Fibroblast of skin of left biceps (primary cell): ENCODE data around the gene IRS2.

Experiments
- DNase-seq, 2 experiments: peaks; one replicate each; pipeline ENCODE4 v3.0.0-alpha.2; 2013; ENCODE audit warnings: low read depth in 2 of 2

Gene IRS2

DNA sequence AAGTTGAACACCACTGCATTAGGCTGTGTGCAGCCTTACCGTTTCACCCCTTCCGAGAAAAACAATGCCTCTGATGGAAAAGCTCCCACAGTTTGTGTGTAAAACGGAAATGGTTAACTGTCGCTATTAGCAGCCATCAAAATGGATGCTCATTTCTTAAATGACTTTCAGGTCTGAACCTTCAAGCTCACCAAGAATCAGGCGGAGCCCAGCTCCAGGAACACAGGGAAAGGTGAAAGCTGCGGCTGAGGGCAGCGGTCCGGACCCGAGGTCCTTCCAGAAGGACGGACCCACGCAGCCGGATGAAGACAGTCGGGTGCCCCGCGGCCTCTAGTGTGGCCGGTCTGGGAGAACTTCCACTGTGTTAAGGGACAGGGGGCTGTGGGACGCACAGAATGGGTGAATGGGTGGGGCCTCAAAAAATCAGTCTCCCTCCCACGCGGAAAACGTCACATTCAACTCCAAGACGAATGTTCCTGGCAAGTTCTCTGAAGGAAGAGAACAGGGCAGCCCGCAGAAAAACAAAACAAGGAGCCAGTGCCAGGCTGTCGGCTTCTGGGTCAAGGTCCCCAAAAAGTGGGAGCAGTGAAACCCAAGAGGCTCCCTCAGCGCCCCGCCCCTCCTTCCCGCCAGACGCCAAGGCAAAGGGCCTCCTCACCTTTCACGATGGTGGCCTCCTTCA is 4.9 kb downstream of the IRS2 start:
- DNase-seq, result no peak

- no peak for DNase-seq
Observed at GRCh38 chr13:109780845-109781383, 5.5 kb downstream of the IRS2 start.

DNA sequence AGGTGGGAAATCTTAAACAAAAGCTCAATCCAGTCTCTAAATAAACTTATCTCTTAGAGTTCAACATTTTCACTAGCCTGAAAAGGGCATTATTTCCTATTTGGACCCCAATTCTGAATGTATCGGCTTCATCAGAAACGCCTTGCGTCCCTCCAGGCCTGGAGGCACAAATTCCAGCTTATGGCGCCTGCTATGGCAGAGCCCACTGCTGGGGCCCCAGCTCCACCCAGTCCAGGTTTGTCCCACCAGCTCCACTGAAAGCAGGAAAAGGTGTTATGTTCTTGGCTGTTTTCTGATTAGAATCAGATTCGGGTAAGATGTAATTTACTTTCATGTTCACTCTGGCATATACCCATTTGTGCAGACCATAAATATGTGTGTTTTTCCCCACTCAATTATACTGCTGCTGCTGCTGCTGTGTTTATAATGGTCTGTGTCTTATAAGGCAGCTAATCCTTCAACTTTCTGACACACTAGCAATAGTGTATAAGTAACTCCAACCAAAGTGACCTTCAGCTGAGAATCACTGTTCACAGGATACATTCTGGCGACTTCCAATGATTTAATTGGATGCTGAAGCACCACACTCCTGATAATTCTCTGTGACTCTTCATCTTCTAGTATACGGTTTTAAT is 6.4 kb downstream of the IRS2 start:
- DNase-seq, result no peak

- DNase-seq, result no peak
Observed at GRCh38 chr13:109779074-109779473, 7.3 kb downstream of the IRS2 start.

DNA sequence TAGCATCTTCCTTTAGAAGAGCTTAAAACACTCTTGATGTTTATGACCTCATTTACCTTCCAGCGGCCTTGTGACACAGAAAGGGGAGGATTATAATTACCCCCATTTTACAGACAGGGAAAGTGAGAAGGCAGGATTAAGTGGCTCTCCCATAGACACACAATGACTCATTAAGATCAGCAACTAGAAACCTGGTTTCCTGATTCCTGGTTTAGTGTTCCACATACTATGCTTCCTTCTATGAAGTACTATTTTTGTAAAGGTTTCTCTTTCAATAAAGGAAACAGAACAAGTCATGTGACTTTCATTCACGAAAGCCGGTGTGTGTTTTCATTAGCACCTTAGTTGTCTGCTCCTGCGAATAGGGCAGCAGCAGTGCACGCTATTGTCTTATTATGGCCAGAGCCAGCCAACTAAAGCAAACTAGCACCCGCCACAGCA is 8.3 kb downstream of the IRS2 start:
- DNase-seq, result no peak

GRCh38 chr13:109776575-109776974 is 9.8 kb downstream of the IRS2 start:
- no peak for DNase-seq

DNA sequence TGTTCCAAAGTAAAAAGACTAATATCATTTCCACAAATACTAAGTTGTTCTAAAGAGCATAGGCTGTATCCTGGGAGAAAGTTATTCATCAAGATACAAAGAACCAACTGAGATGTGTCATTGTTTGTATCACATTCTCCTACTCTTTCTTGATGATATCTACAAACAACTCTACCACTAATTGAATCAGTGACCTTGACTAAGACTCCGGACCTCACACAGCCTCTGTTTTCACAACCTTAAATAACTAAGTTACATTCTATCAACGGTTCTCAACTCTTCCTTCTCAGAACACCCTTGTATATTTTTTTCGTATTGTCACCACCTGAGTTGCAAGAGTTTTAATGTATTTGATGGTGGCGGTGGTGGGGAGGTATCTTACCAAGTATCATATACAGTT is 12.6 kb downstream of the IRS2 start:
- no peak for DNase-seq

DNA sequence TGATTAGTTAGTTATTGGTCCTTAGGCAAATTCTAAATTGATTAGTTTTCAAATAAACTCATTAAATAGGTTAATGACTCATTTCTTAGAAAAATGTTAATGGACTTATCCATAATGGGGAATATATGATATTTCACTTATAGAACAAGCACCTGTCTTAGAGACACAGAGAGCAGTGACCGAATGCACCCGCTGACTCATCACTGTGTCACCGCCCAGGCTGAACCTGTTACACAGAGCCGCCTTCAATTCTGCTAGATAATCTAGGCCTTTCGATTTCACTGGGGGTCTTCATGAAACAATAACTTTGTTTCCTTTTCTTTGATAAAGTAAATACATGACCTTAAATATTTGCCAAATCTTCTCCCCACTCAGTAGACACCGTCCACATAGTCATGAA is 13.1 kb downstream of the IRS2 start:
- no peak for DNase-seq

GRCh38 chr13:109771926-109772325 is 14.5 kb downstream of the IRS2 start:
- no peak for DNase-seq

DNA sequence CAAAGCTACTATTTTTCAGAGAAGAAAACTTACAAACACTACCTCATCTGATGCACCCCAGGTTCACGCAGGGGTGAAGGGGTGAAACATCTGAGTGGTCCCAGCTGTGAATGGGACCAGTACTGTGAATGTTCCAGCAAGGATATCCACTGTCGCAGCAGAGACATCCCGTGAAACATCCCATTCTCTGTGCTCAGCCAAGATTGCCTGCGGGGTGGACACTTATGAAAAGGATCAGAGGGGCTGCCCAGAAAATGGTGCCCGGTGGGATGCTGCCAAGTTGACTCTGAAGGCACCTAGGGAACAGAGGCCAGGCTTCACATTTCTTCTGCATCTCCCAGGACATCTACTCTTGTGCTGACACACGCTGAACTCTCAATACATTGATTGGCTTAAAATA is 15.9 kb downstream of the IRS2 start:
- no peak for DNase-seq

GRCh38 chr13:109769921-109770320 is 16.5 kb downstream of the IRS2 start:
- DNase-seq, result no peak

DNA sequence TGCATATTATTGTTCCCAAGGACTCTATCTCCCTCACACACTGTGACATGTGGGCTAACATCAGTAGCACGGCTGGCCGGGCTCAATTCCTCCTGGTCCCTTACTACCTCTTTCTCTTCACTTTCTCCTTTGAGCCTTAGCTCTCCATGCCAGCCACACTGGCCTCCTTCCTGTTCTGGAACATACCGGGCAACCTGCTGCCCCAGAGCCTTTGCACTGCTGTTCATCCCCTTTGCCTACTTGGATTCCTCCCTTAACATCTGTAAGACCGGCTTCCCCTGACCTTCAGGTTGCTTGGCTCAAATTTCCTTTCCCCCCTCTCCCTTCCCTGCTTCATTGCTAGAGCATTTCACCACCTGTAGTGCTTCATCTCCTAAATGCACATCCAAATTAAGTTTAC is 17.1 kb downstream of the IRS2 start:
- DNase-seq, result no peak

DNA sequence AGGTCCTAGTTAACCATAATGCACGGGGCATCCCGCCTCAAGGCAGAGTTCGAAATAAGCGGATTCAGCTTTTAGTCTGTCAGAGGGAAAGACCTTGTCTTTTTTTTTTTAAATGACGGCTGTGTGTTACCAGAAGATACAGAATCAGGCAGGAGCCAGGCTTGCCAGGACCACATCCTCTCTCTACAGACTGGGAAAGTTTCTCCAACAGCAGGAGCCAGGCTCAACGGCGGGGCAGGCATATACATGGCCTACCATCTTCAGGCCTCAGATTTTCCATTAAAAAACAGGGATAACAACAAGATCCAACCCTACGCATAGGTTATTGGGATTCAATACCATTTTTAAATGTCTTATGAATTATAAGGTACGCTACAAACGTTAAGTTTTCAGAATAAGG is 17.8 kb downstream of the IRS2 start:
- DNase-seq, result no peak

DNA sequence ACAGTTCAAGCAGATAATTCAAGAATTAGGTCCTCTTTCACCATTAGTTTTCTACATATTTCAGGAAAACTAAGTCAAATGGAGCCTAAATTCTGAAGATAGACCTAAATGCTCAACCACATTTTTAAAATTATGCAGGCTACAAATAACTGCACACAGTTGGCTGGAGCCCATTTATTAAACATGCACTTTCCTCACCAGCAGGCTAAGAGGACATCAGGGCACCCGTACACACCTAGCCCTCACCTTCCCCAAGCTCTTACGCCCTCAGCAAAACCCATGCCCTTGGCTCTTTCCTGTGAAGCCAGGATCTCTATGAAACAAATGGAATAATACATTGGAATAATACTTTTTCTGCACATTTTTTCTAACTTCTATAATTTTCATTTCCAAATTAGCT is 18.2 kb downstream of the IRS2 start:
- DNase-seq, result no peak

GRCh38 chr13:109767023-109767422 is 19.4 kb downstream of the IRS2 start:
- DNase-seq, result no peak

DNA sequence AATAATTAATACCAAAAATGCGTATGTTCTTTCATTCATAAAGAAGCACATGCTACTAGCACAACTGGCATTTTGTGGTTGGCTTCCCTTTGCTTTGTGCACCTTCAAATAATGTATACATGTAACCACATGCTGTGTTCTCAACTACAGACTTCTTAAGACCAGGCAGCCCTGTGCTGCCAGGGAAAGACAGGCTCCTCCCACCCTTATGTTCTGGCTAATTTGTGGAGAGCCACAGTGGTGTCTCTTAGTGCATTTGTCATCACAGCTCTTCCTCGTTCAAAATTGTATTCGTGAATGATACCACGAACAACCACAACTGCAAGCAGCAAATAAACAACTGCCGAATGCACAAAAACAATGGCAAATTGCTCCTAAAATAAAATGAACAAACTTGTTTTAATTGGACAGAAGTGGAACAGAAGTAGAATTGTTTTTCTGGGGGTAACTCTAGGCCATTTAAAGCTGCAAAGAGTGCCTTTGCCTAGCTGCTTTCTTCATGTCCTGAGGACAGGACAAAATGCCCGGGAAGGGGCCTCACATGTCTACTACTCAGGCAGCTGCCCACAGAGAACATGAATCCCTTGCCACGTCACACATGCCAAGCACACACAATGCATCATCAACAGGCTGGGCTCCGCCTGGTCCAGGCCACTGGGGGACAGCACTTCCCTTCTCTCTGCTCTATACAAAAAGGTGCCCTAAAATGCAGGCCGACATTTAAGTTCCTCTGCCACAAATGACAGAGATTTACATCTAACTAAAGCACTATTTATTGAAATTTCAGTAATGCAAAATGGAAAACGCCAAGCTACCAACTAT is 21.7 kb downstream of the IRS2 start:
- DNase-seq, result no peak

DNA sequence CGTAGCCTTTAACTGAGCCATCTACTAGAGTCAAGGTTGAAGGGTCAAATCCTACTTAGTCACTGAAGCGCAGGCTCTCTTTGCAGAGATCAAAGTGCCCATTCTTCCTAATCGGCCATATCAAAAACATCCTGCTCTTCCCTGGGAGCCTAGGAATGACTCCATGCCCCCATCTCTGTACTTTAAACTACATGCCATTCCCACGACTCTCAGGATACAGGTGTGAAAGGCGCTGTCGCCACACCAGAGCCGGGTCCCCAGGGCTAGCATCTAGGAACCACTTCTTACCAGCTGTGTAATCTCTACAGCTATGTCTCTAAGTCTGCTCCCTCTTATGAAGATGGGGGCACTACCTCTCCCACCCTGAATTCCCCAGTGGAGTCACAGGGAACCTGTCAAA is 22.3 kb downstream of the IRS2 start:
- no peak for DNase-seq

- no peak for DNase-seq
Observed at GRCh38 chr13:109762791-109763190, 23.6 kb downstream of the IRS2 start.

DNA sequence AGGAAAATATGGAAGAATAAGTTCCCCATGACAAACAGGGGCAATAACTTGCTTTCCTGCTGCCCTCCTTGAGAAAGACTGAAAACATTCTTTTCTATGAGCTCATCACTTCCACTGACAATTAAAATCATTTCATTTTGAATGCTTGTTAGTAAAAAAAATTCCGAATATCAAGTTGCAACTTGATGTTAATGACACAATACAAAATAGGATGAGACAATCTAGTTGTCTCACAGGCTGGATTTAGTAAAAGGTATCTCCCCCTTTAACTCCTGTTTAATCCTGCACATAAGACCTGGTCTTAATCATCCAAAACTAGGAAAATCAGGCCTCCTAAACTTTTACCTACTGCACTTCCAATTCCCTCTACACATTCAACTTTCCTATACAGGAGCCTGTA is 24.7 kb downstream of the IRS2 start:
- no peak for DNase-seq

DNA sequence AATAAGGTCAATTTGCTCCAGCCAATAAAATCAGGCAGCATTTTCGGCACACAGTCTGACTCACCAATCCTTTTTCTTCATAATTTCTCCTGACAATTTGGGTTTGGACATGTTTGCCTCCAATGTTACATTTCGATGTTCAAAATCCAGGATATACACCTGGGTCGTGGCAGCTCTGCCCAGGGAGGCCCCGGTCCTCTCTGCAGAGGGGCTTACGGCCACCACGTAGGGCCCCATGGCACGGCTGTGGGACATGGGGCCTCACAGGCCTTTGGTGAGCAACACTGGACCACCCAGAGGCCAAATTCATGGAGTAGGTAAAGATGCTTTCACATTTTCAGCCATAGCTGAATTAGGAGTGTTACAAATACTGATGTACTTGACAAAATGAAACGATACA is 25.4 kb downstream of the IRS2 start:
- DNase-seq, result no peak

DNA sequence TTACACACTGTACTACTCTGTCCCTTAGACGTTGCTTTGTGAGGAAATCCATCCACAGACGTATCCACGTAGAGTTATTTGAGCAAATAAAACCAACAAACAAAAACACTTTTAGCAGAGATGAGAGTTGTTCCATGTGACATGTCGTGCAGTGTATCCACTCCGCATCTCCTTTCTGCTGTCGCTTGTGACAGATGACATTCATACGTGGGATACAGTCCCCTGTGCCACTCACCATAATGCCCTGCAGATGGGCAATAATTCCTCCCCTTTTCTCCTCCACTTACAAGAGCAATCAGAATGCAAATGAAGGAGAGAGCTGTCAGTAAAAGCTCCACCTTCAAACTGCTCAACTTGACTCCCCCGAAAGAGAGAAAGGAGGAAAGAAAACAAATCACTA is 26.0 kb downstream of the IRS2 start:
- DNase-seq, result no peak

DNA sequence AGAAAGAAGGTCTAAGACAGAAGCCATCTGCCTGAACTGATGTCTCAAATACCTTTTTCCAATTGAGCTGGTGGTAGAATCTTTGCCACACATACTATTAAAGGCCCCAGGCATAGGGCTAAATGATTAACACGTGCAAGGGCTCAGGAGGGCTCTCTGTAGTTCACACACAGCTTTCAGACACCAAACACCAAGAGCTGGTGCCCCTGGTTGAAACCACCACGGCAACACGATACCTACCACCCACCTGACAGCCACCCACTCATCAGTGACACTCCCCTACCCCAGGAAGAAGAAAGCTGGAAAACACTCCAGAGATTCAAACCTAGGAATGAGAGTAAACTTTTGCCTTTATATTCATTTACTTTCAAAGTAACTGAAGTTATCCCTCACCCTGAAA is 26.8 kb downstream of the IRS2 start:
- no peak for DNase-seq
